HL-60 (cell line): Measurements from ENCODE around the gene SLC29A2.

ENCODE experiments used
- GABPA ChIP-seq: IDR thresholded peaks from 2 replicates; pipeline ENCODE4 v1.6.1; 2012; ENCODE audit warnings: low read depth
- POLR2AphosphoS5 ChIP-seq: IDR thresholded peaks from 2 replicates; pipeline ENCODE4 v1.6.1; 2012; ENCODE audit warnings: low read depth
- SPI1 ChIP-seq: IDR thresholded peaks from 2 replicates; pipeline ENCODE4 v1.6.1; 2012; ENCODE audit warnings: low read depth, mild to moderate bottlenecking, borderline replicate concordance
- TF ChIP-seq, protein P1 (sequence below): IDR thresholded peaks from one replicate; pipeline ENCODE4 v1.5.1; 2011; ENCODE audit warnings: low read length, control low read depth, inconsistent platforms; ENCODE audit not compliant: insufficient read depth
- TF ChIP-seq, protein P2 (sequence below): IDR thresholded peaks from 2 replicates; pipeline ENCODE4 v1.6.1; 2012; ENCODE audit warnings: low read depth; ENCODE audit not compliant: insufficient replicate concordance

DNA sequence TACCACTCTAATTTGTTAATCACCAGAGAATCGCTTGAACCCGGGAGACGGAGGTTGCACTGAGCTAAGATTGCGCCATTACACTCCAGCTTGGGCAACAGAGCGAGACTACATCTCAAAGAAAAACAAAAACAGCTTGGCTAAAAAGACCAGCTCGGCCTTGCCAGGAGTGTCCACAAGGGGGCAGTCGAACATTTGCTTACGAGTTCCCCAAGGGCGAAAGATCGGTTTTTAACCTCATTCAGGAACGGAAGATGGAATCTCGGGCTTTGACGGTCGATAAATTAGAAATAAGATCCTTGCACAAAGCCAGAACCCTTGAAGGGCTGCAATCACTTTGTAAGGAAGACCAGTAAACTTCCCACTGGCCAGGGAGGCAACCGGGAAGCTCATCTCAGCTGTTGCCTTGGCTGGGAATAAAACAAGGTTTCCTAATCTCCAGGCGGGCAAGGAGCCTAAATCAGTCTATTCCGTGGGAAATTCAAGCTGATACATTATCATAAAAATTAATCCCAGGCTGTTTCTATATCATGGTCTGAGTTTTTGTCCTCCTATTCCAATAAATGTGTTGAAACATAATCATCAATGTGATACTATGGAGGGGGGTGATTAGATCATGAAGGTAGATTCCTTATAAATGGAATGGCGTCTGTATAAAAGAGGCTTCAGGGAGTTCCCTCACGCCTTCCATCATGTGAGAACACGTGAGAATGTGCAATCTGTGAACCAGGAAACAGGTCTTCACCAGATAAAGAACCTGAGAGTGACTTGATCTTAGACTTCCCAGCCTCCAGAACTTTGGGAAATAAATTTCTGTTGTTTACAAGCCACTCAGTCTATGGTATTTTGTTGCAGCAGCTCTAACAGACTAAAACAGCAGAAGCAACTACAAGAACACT is 14.9 kb upstream of the SLC29A2 start:
- TF ChIP-seq, protein P1, sequence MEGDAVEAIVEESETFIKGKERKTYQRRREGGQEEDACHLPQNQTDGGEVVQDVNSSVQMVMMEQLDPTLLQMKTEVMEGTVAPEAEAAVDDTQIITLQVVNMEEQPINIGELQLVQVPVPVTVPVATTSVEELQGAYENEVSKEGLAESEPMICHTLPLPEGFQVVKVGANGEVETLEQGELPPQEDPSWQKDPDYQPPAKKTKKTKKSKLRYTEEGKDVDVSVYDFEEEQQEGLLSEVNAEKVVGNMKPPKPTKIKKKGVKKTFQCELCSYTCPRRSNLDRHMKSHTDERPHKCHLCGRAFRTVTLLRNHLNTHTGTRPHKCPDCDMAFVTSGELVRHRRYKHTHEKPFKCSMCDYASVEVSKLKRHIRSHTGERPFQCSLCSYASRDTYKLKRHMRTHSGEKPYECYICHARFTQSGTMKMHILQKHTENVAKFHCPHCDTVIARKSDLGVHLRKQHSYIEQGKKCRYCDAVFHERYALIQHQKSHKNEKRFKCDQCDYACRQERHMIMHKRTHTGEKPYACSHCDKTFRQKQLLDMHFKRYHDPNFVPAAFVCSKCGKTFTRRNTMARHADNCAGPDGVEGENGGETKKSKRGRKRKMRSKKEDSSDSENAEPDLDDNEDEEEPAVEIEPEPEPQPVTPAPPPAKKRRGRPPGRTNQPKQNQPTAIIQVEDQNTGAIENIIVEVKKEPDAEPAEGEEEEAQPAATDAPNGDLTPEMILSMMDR: peak; percentile 95
- TF ChIP-seq SPI1 (no peak), POLR2AphosphoS5 (no peak), GABPA (no peak)
- TF ChIP-seq, protein P2, sequence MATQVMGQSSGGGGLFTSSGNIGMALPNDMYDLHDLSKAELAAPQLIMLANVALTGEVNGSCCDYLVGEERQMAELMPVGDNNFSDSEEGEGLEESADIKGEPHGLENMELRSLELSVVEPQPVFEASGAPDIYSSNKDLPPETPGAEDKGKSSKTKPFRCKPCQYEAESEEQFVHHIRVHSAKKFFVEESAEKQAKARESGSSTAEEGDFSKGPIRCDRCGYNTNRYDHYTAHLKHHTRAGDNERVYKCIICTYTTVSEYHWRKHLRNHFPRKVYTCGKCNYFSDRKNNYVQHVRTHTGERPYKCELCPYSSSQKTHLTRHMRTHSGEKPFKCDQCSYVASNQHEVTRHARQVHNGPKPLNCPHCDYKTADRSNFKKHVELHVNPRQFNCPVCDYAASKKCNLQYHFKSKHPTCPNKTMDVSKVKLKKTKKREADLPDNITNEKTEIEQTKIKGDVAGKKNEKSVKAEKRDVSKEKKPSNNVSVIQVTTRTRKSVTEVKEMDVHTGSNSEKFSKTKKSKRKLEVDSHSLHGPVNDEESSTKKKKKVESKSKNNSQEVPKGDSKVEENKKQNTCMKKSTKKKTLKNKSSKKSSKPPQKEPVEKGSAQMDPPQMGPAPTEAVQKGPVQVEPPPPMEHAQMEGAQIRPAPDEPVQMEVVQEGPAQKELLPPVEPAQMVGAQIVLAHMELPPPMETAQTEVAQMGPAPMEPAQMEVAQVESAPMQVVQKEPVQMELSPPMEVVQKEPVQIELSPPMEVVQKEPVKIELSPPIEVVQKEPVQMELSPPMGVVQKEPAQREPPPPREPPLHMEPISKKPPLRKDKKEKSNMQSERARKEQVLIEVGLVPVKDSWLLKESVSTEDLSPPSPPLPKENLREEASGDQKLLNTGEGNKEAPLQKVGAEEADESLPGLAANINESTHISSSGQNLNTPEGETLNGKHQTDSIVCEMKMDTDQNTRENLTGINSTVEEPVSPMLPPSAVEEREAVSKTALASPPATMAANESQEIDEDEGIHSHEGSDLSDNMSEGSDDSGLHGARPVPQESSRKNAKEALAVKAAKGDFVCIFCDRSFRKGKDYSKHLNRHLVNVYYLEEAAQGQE: no peak
